ENCODE results near the gene MST1. TPM values are rescaled to one million over a fixed set of nuclear protein-coding genes. Genes with fewer than 3 reads are reported as not detected.

MST1 gene
- total RNA-seq, 4 donors from 2014 or later = 2.3 to 12.2 (median 2.7) TPM

GRCh38 chr3:49725906-49726681 lies 36.8 kb upstream of the MST1 start:
- DNase-seq = no peak
- H3K4me3 ChIP-seq = no peak overlapping the region
- TF ChIP-seq, protein P1, sequence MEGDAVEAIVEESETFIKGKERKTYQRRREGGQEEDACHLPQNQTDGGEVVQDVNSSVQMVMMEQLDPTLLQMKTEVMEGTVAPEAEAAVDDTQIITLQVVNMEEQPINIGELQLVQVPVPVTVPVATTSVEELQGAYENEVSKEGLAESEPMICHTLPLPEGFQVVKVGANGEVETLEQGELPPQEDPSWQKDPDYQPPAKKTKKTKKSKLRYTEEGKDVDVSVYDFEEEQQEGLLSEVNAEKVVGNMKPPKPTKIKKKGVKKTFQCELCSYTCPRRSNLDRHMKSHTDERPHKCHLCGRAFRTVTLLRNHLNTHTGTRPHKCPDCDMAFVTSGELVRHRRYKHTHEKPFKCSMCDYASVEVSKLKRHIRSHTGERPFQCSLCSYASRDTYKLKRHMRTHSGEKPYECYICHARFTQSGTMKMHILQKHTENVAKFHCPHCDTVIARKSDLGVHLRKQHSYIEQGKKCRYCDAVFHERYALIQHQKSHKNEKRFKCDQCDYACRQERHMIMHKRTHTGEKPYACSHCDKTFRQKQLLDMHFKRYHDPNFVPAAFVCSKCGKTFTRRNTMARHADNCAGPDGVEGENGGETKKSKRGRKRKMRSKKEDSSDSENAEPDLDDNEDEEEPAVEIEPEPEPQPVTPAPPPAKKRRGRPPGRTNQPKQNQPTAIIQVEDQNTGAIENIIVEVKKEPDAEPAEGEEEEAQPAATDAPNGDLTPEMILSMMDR (IDR thresholded peaks at IDR 0.05) = no peak
- no peak for TF ChIP-seq POLR2A (IDR thresholded peaks at IDR 0.05)
- H3K27me3 ChIP-seq = no peaks in the 10 kb centered on the region
- WGBS, 2 donors = 83 to 84% methylated on average over 6 to 8 of the region's 11 CpGs
- H3K27ac ChIP-seq = peak overlapping the region in 1 of 4 donors; percentile 100
- no peaks in the 10 kb centered on the region for H3K9me3 ChIP-seq
- intact Hi-C loops (cut with DNase I) = no loop called here
- H3K4me1 ChIP-seq = peaks cover 16 to 46% (median 18%) of the 10 kb centered on the region in 3 donors
- peaks cover 18 to 78% (median 19%) of the 10 kb centered on the region in 3 donors for H3K36me3 ChIP-seq

- peaks cover 20 to 61% (median 21%) of the 10 kb centered on the region in 3 donors for H3K4me1 ChIP-seq
- peaks cover 11 to 72% (median 18%) of the 10 kb centered on the region in 3 donors for H3K36me3 ChIP-seq
- peak overlapping the region; percentile 87 to 100 (median 96) for H3K27ac ChIP-seq
- peak overlapping the region; percentile 57 to 100 (median 98) for H3K4me3 ChIP-seq
- no peak for TF ChIP-seq POLR2A (IDR thresholded peaks at IDR 0.05)
- TF ChIP-seq, protein P1 (IDR thresholded peaks at IDR 0.05) = no peak
- intact Hi-C loops (cut with DNase I) = no loop called here
- no peaks in the 10 kb centered on the region for H3K27me3 ChIP-seq
- H3K9me3 ChIP-seq = no peaks in the 10 kb centered on the region
- 4 to 13% methylated on average over 5 to 6 of the region's 6 CpGs for WGBS, 2 donors
- no peak for DNase-seq
Observed at GRCh38 chr3:49724586-49724985, 35.3 kb upstream of the MST1 start.

DNA sequence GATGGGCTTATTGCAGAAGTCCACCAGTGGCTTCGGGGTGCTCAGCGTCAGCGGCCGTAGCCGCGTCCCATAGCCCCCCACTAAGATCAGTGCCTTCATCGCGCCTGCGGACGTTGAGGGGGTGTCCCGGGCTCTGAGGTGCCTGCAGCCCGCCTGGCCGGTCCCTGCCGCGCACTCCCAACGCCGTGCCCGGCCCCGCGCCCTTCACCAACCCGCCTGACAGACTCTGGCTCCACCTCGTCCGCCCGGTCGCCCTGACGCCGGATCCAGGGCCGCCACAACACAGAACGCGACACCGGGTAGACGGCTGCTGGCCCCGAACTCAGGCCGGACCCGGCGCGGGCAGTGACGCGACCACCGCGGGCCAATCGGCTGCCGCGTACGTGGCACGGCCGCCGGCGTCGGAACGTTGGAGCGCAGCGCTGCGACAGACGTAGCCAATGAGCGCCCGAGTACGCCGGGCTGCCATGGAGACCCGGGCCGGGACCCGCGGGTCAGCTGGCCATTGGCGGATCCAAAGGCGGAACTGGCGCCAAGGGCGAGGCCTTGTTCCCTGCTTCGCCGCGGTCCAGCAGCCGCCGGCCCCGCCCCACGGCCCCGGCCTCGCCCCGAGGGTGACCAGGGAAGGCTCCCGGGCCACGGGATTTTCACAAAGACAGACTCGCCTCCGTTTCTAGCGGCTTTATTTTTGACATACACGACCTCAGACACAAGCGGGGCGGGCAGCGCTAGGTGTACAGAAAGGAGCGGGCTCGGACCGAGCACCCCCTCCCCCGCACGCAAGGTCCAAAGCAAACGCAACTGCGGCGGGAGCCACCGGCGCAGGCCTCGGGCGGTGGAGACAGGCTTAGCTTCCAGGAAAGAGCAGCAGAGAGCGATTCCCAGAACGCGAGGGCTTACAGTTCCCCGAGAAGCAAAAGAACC lies 34.6 kb upstream of the MST1 start, which contains the start of gene GMPPB:
GMPPB (minus strand) TSS at position 324 of the 924 bp plus-strand sequence; CDS start at position 99, 225 bp downstream.
- H3K4me3 ChIP-seq = peak within 1 kb of the TSS; percentile 57 to 100 (median 98)
- peak in 3 of 4 donors; percentile 6 to 73 (median 44) for TF ChIP-seq POLR2A (IDR thresholded peaks at IDR 0.05)
- TF ChIP-seq, protein P1 (IDR thresholded peaks at IDR 0.05) = no peak
- H3K36me3 ChIP-seq = peaks cover 11 to 66% (median 18%) of the 10 kb centered on the region in 3 donors
- no peaks in the 10 kb centered on the region for H3K27me3 ChIP-seq
- no peaks in the 10 kb centered on the region for H3K9me3 ChIP-seq
- intact Hi-C loops (cut with DNase I) = no loop called here
- 0 to 3% methylated on average over 2 to 8 of the region's 102 CpGs for WGBS, 2 donors
- peaks cover 25 to 68% (median 27%) of the 10 kb centered on the region in 3 donors for H3K4me1 ChIP-seq
- peak; percentile 73 for DNase-seq
- H3K27ac ChIP-seq = peak within 1 kb of the TSS; percentile 87 to 100 (median 99)

GRCh38 chr3:49723296-49723627 lies 34.0 kb upstream of the MST1 start:
- Histone ChIP-seq H3K27ac (peak overlapping the region; percentile 87 to 100 (median 99)), H3K4me3 (peak overlapping the region; percentile 57 to 100 (median 98)), H3K36me3 (peaks cover 11 to 59% (median 18%) of the 10 kb centered on the region in 3 donors), H3K27me3 (no peaks in the 10 kb centered on the region), H3K9me3 (no peaks in the 10 kb centered on the region), H3K4me1 (peaks cover 31 to 74% (median 33%) of the 10 kb centered on the region in 3 donors)
- DNase-seq = no peak
- intact Hi-C loops (cut with DNase I) = no loop called here
- TF ChIP-seq POLR2A (IDR thresholded peaks at IDR 0.05) = no peak
- TF ChIP-seq, protein P1 (IDR thresholded peaks at IDR 0.05) = peak in 1 of 6 experiments; percentile 2
- WGBS, 2 donors = 0% methylated on average over 3 to 8 of the region's 20 CpGs

Measured in esophagus squamous epithelium (tissue), 5 donors.